Superior temporal gyrus (tissue), 1 donor: ENCODE data around the gene ATP2A1.
"Not testable (repeated sequence)": the region's sequence is repeated elsewhere in the genome, so short reads cannot be mapped to it uniquely, and the experiment has no call there.

Source experiments
- DNase-seq: peaks from one replicate; pipeline ENCODE4 v3.0.0-alpha.2; 2016; ENCODE audit errors: extremely low spot score

ATP2A1 gene

DNA sequence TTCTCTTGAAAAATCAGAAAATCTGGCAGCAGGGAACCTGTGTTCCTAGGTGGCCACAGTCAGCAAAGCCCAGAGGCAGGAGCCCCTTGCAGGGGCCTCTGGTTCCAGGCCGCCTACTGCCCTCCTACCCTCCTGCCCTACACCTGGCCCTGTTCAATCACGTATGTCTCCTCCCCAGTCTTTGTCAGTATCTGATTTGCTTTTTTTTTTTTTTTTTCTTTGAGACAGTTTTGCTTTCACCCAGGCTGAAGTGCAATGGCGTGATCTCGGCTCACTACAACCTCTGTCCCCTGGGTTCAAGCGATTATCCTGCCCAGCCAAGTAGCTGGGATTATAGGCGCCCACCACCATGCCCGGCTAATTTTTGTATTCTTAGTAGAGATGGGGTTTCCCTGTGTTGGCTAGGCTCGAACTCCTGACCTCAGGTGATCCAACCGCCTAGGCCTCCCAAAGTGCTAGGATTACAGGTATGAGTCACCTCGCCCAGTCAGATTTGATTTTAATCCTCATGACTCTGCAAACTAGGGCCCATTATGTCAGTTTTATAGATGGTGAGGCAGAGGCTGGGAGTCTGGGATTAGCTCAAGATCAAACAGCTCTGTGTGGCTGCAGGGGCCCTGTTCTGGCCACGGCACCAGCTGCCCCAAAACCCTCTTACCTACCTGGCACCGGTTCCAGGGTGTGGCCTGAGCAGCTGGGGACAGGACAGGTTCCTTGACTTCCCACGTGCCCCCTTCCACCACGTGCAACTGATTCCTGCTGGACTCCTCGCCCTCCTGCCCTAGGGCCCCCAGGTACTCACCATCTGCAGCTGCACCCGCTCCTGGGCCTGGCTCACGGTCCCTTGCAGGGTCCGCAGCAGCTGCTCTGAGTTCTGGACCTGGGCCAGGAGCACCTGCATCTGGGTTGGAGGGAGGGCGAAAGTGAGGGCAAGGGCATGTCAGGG, 32.1 kb downstream of the ATP2A1 start:
- DNase-seq: no peak

DNA sequence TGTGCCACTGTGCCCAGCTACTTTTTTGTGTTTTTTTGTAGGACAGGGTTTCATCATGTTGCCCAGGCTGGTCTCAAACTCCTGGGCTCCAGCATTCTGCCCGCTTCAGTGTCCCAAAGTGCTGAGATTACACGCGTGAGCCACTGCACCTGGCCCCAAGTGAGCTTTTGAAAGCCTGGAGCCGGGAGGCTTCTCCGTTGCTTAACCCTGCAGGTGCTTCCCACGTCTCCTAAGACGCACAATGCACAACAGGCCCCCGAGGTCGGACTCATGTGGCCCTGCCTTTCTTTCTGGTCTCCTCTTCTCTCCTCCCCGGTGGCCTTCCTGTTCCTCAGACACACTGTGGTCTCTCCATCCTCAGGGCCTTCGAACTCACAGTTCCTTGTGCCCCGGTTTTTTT, 34.3 kb downstream of the ATP2A1 start:
- no peak for DNase-seq

DNA sequence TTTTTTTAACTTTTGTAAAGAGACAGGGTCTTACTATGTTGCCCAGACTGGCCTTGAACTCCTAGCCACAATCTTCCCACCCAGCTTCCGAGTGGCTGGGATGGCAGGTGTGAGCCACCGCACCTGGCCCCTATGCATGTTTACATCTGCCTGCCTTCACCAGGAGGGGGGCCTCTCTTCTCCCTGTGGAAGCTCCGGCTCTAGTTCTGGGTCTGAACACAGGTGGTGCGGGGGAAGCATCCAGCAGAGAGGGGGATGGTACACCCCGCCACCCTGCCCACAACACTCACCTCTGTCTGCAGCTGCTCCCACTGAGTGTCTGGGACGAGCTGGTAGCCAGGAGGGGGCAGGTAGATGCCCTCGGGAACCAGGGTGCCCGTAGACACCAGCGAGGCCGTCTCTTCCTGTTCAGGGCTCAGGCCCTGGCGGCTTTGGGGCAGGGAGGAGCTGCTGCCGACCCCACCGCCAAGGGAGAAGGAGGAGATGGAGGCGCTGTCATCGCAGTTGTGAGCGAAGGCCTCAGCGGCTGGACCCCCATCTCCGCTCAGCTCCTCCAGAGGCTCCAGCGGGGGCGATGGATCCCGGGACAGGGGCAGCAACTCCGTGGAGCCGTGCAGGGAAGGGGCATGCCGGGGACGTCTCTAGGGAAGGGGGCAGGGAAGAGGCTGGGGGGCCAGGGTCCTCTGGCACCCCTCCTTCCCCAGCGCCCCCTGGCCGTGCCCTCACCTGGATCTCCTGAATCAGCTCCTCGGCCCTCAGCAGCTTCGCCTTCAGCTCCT, 35.8 kb downstream of the ATP2A1 start:
- no peak for DNase-seq

DNA sequence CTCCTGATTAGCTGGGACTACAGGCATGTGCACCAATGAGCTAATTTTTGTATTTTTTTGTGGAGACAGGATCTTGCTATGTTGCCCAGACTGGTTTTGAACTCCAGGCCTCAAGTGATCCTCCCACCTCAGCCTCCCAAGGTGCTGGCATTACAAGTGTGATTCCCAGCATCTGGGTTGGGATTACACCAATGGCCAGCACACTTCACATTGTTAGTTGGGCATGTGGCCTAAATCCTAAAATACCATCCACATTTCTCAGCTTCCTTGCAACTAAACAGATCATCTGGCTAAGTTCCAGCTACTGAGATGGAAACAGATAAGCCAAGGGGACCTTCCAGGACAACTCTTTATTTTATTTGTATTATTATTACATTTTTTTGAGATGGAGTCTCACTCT, 36.9 kb downstream of the ATP2A1 start:
- no peak for DNase-seq

DNA sequence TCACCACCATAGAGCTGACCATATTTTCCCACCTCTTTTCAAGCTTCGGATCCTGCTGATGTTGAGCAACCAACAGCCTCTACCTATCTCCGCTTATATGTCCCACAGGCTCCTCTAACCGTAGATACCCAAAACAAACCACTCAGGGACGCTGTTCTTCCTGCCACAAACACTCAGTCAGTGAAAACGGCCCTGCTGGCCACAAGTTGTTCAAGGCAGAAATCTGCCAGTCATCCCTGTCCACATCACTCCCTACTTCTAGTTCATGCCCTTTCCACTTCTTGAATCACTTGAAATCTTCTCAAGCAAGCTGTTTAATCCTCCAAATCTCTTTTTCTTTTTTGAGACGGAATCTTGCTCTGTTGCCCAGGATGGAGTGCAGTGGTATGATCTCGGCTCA, 38.8 kb downstream of the ATP2A1 start:
- no peak for DNase-seq

DNA sequence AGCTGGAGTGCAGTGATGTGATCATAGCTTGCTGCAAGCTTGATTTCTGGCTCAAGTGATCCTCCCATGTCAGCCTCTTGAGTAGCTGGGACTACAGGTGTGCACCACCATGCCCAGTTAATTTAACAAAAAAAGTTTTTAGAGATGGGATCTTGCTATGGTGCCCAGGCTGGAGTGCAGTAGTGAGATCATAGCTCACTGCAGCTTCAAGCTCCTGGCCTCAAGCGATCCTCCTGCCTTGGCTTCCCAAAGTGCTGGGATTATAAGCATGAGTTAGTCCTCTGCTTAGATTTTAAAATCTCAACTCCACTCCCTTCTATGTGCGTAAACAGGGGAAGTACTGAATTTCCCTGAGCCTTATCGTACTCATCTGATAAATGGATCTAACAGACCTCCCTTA, 40.4 kb downstream of the ATP2A1 start:
- DNase-seq: no peak

DNA sequence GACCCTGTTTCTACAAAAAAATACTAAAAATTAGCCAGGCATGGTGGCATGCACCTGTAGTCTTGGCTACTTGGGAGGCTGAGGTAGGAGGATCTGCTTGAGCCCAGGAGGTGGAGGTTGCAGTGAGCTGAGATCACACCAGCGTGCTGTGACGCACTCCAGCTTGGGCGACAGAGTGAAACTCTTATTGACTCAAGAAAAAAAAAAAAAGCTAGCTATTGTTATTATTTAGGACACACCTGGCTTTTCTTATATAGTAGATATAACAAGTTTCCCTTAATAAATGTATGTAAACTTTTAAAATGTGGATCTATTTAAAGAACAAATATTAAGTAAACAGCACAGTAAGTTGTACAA, 44.9 kb downstream of the ATP2A1 start:
- DNase-seq: no peak

DNA sequence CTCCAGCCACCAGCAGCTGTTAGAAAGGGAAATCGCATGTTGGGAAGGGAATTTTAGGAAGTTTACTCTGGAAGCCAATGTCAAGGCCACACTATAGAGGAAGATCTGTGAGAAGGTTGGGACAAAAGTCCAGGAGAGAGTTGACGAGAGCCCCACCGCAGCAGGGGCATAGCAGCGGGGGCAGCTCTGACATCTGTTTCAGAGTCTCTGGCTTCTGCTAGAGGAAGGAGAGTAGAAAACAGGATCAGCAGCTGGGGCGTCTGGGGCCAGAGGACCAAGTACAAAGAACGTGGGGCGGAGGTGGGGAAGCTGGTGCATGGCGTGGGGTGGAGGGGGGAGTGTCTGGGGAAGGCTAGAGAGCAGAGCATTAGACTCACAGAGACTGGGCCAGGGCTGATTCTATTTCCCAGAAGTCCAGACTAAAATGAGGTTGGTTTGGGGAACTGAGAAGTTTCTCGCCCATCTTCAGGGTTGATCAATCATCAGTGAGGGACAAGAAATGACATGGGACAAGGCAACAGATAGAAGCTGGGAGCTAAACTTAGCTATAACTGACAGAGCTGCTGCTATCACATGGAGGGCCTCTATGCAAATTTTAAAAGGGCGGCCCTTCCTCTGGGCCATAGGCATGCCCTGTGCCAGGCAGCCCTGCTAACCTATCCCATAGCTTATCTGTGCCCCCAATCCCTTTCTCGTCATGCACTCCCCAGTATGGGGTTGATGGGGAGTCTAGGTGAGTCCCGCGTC, 45.5 kb downstream of the ATP2A1 start:
- DNase-seq: no peak

DNA sequence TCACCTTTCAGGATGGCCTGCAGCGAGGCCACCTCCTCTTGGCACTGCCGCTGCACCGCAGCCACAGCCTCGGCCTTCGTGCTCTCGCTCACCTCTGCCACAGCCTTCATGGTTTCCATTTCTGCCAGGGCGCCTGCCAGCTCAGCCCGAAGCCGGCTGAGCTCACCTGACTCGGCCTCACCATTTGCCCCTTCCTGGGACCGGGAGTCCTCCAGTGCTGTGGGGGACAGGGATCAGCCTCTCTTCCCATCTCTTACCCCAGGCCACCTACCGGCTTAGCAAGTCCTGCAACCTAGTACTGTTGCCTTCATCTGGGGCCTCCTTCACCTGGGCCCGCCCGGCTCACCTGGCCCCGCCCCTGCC, 46.1 kb downstream of the ATP2A1 start:
- no peak for DNase-seq

DNA sequence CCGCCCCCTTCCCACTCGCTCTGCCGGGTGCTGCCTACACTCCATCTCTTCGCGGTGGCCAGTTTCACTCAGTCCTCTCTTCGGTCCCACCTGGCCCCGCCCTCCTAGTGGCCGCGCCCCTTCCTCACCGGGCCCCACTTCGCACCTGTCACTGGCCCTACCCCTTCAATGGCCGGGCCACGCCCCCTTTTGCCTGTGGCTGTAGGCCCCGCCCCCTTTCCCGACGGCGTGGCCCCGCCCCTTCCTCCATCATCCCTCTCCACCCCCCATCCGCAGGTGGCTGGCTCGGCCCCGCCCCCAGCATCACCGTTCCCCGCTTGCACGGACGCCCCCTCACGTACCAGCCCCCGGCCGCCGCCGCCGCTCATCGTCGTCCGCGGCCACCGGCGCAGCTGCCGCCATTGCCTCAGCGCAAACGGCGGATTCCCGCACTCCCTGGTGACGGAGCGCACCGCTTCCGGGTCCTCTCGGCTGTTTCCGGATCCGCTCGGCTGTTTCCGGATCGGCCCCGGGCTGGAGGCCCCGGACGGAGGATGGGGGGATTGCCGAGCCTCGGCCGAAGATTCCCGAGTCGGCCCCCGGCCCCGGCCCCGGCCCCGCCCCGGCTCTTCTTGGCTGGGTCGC, 46.6 kb downstream of the ATP2A1 start, which contains the start of gene RABEP2:
RABEP2 (minus strand) TSS at position 477 of the 624 bp plus-strand sequence; CDS start at position 402, 75 bp downstream.
- DNase-seq: peak; percentile 86

DNA sequence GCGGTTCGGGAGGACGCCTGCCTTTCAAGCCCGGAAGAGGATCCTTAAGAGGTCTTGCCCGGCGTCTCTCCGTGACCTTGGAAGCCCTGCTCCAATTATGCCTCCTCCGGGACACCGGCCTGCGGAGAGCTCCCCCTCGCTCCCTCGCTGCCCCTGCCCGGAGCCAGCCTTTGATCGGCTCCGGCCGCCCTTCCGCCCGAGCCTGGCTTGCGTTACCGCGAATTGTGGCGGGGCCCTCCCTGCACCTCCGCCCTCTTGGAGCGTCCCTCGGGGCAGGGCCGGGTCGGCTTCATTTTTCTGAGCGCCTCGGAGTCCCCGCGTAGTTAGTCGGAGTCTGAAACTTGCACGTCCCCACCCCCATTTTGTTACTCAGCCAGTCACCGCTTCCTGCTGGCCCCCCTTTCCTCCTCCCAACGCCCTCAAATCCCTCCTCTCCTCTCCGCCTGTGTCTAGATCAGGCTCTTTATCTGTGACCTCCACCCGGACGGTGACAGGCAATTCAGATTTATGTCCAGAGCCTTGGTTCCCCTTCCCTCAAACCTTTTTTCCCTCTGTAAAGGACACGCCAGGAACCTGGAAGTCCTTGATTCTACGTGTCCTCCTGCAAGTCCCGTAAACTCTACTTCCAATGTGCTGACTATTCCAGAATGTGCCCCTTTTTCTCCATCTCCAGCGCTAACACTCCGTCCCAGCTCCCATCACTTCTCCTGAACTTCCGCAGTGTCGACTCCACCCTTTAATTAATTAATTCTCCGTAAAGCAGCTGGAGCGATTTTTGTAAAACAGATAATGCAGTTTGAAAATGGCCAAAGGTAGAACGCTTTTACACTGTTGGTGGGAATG, 47.3 kb downstream of the ATP2A1 start:
- peak; percentile 39 for DNase-seq

DNA sequence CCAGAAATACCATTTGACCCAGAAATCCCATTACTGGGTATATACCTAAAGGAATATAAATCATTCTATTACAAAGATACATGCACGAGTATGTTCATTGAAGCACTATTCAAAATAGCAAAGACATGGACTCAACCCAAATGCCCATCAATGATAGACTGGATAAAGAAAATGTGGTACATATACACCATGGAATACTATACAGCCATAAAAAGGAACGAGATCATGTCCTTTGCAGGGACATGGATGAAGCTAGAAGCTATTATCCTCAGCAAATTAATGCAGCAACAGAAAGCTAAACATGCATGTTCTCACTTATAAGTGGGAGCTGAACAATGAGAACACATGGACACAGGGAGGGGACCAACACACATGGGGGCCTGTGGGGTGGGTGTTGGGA, 48.0 kb downstream of the ATP2A1 start:
- not testable (repeated sequence) for DNase-seq

DNA sequence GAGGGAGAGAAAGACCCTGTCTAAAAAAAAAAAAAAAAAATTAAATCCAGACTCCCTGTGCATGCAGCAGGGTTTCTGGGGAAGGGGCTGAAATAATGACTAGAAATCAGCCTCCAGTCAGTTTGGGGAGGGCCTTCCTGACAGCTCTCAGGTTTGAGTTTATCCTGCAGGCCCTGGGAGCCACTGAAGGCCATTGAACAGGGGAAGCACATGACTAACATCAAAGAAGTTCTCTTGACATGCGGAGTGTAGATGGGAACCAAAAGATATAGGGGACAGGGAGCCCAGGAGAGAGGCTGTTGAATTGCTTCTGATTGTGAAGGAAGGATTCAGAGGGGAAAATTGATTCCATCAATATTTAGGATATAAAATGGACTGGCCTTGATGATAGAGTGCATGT, 49.5 kb downstream of the ATP2A1 start:
- no peak for DNase-seq

DNA sequence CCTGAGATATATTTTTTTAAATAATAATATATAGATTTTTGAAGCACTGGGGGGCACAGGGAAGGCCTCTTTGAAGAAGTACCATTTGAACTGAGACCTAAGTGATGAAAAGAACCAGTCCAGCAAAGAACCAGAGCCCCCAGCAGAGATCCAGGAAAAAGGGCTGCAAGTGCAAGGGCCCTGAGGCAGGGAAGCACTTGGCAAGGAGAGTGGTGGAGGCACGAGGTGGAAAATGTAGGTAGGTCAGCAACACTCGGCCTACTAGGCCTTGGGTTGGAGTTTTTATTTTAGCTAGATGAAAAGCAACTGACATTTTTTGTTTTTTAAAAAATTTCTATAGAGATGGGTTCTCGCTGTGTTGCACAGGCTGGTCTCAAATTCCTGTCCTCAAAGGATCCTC, 51.9 kb downstream of the ATP2A1 start:
- no peak for DNase-seq

DNA sequence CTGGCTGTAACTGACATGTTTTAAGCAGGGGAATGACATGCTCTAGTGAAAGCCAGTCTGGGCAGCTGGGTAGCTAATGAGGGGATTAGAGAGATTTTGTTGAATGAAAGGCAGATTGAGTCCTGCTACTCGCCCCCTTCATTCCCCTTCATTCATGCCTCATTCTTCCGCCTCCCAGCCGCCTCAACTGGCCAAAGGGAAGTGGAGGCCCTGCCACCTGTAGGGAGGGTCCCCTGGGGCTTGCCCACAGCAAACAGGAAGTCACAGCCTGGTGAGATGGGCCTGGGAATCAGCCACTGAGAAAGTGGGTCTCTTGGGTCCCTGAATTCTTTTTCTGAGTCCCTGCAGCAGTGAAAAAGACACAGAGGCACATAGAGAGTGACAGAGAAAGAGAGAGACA, 52.4 kb downstream of the ATP2A1 start:
- DNase-seq: no peak

DNA sequence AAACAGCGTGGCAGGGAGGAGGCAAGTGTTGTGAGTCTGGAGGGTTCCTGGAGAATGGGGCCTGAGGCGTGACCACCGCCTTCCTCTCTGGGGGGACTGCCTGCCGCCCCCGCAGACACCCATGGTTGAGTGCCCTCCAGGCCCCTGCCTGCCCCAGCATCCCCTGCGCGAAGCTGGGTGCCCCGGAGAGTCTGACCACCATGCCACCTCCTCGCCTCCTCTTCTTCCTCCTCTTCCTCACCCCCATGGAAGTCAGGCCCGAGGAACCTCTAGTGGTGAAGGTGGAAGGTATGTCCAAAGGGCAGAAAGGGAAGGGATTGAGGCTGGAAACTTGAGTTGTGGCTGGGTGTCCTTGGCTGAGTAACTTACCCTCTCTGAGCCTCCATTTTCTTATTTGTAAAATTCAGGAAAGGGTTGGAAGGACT, 53.5 kb downstream of the ATP2A1 start, which contains the start of gene CD19:
CD19 (plus strand) TSS at position 171 of the 425 bp plus-strand sequence; CDS start at position 201, 30 bp downstream.
- DNase-seq: no peak

DNA sequence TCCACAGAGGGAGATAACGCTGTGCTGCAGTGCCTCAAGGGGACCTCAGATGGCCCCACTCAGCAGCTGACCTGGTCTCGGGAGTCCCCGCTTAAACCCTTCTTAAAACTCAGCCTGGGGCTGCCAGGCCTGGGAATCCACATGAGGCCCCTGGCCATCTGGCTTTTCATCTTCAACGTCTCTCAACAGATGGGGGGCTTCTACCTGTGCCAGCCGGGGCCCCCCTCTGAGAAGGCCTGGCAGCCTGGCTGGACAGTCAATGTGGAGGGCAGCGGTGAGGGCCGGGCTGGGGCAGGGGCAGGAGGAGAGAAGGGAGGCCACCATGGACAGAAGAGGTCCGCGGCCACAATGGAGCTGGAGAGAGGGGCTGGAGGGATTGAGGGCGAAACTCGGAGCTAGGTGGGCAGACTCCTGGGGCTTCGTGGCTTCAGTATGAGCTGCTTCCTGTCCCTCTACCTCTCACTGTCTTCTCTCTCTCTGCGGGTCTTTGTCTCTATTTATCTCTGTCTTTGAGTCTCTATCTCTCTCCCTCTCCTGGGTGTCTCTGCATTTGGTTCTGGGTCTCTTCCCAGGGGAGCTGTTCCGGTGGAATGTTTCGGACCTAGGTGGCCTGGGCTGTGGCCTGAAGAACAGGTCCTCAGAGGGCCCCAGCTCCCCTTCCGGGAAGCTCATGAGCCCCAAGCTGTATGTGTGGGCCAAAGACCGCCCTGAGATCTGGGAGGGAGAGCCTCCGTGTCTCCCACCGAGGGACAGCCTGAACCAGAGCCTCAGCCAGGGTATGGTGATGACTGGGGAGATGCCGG, 54.3 kb downstream of the ATP2A1 start:
- DNase-seq: no peak

DNA sequence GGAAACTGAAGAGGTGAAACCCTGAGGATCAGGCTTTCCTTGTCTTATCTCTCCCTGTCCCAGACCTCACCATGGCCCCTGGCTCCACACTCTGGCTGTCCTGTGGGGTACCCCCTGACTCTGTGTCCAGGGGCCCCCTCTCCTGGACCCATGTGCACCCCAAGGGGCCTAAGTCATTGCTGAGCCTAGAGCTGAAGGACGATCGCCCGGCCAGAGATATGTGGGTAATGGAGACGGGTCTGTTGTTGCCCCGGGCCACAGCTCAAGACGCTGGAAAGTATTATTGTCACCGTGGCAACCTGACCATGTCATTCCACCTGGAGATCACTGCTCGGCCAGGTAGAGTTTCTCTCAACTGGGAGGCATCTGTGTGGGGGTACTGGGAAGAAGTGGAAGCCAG, 54.9 kb downstream of the ATP2A1 start:
- DNase-seq: no peak

DNA sequence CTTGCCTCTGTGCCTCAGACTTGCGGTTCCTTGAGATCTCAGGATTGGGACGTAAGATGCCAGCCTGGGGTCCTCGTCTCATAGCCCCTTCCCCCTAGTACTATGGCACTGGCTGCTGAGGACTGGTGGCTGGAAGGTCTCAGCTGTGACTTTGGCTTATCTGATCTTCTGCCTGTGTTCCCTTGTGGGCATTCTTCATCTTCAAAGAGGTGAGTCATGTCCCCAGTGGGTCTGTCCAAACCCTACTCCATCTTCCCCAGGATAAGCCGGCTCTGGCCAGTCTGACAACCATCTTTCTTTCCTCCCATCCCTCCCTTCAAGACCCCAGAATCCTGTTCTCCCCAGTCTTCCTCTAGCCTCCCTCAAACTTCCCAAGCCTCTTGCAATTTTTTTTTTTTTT, 57.1 kb downstream of the ATP2A1 start:
- DNase-seq: no peak
